ENCODE measurements around the gene SRD5A1. TPM values are rescaled to one million over a fixed set of nuclear protein-coding genes. Genes with fewer than 3 reads are reported as not detected.
A peak's percentile ranks its signal among the peaks of the same experiment; 100 is the strongest.

Gene SRD5A1
- total RNA-seq, 2 experiments from 2014 or later = 5.2 to 5.4 TPM

- intact Hi-C loops (cut with micrococcal nuclease) = no loop called here
- CTCF ChIA-PET = no interaction called here
- Mint-ChIP-seq H3K27me3 (ENCODE audit: low read depth) (peaks cover 24% of the 10 kb centered on the region), H3K9me3 (no peaks in the 10 kb centered on the region), H3K27ac (no peak overlapping the region), H3K36me3 (ENCODE audit: low read depth) (no peaks in the 10 kb centered on the region), H3K4me3 (no peak overlapping the region), H3K4me1 (ENCODE audit: low read depth) (no peaks in the 10 kb centered on the region)
- DNase-seq = no peak
Measured at GRCh38 chr5:6701491-6701890, 68.3 kb downstream of the SRD5A1 start.

GRCh38 chr5:6702633-6703032 lies 69.4 kb downstream of the SRD5A1 start:
- Mint-ChIP-seq H3K27me3 (ENCODE audit: low read depth) (peaks cover 20% of the 10 kb centered on the region), H3K36me3 (ENCODE audit: low read depth) (no peaks in the 10 kb centered on the region), H3K4me3 (no peak overlapping the region), H3K4me1 (ENCODE audit: low read depth) (no peaks in the 10 kb centered on the region), H3K27ac (no peak overlapping the region), H3K9me3 (no peaks in the 10 kb centered on the region)
- intact Hi-C loops (cut with micrococcal nuclease) = no loop called here
- DNase-seq = no peak
- CTCF ChIA-PET = interaction anchor here (0.7 kb wide), 1 partner anchor 32 kb away, joined by 3 read pairs; no protein-coding TSS in a partner anchor

- H3K27ac Mint-ChIP-seq = no peak overlapping the region
- DNase-seq = no peak
- no peaks in the 10 kb centered on the region for H3K4me1 Mint-ChIP-seq (ENCODE audit: low read depth)
- no peak overlapping the region for H3K4me3 Mint-ChIP-seq
- peaks cover 16% of the 10 kb centered on the region for H3K27me3 Mint-ChIP-seq (ENCODE audit: low read depth)
- CTCF ChIA-PET = no interaction called here
- no peaks in the 10 kb centered on the region for H3K9me3 Mint-ChIP-seq
- intact Hi-C loops (cut with micrococcal nuclease) = no loop called here
- no peaks in the 10 kb centered on the region for H3K36me3 Mint-ChIP-seq (ENCODE audit: low read depth)
Measured at GRCh38 chr5:6703806-6704205, 70.6 kb downstream of the SRD5A1 start.

GRCh38 chr5:6704361-6704851 lies 71.2 kb downstream of the SRD5A1 start:
- CTCF ChIA-PET = no interaction called here
- H3K4me1 Mint-ChIP-seq (ENCODE audit: low read depth) = no peaks in the 10 kb centered on the region
- no peak overlapping the region for H3K4me3 Mint-ChIP-seq
- no peaks in the 10 kb centered on the region for H3K36me3 Mint-ChIP-seq (ENCODE audit: low read depth)
- no peaks in the 10 kb centered on the region for H3K9me3 Mint-ChIP-seq
- peaks cover 12% of the 10 kb centered on the region for H3K27me3 Mint-ChIP-seq (ENCODE audit: low read depth)
- intact Hi-C loops (cut with micrococcal nuclease) = no loop called here
- no peak for DNase-seq
- H3K27ac Mint-ChIP-seq = no peak overlapping the region

GRCh38 chr5:6705088-6705487 lies 71.8 kb downstream of the SRD5A1 start:
- Mint-ChIP-seq H3K9me3 (no peaks in the 10 kb centered on the region), H3K36me3 (ENCODE audit: low read depth) (no peaks in the 10 kb centered on the region), H3K27ac (no peak overlapping the region), H3K27me3 (ENCODE audit: low read depth) (peaks cover 7% of the 10 kb centered on the region), H3K4me1 (ENCODE audit: low read depth) (no peaks in the 10 kb centered on the region), H3K4me3 (no peak overlapping the region)
- no peak for DNase-seq
- CTCF ChIA-PET = no interaction called here
- intact Hi-C loops (cut with micrococcal nuclease) = no loop called here

DNA sequence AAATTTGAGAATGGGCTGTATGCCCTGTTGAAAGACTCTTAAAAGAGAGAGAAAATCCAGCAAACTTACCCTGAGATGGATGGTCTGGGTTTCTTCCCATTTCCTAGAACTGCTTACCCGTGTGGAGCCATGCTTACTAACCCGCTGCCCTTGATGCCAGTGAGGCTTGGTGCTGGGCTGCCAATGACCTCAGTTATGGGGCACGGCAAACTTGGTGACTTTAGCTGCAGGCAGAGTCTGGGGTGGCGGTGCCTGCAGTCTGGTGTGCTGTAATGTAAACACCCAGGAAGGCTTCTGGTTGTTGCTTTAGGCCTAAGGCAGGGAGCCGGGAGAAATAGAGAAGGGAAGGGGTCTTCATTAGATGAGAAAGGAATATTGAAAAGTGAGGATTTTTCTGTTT lies 72.7 kb downstream of the SRD5A1 start:
- Mint-ChIP-seq H3K4me1 (ENCODE audit: low read depth) (no peaks in the 10 kb centered on the region), H3K36me3 (ENCODE audit: low read depth) (no peaks in the 10 kb centered on the region), H3K27ac (no peak overlapping the region), H3K9me3 (no peaks in the 10 kb centered on the region), H3K4me3 (no peak overlapping the region), H3K27me3 (ENCODE audit: low read depth) (peaks cover under 1% of the 10 kb centered on the region)
- intact Hi-C loops (cut with micrococcal nuclease) = no loop called here
- no peak for DNase-seq
- CTCF ChIA-PET = no interaction called here

DNA sequence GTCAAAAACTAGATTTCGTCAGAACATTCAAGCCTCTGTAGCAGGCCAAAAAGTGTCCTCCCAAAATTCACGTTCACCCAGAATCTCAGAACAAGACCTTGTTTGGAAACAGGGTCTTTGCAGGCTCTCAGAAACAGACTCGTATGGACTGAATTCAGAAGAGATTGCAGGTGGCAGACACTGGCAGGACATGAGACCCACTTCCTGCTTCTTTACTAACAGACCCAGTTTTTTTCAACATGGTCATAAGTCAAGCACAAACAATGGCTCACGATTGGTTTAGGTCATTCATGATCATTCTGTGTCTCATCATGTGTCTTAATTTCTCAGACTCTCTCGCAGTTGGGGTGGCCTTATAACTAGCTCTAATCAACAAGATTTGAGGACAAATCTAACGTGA lies 74.6 kb downstream of the SRD5A1 start:
- H3K27me3 Mint-ChIP-seq (ENCODE audit: low read depth) = peaks cover 5% of the 10 kb centered on the region
- intact Hi-C loops (cut with micrococcal nuclease) = no loop called here
- CTCF ChIA-PET = no interaction called here
- peaks cover 10% of the 10 kb centered on the region for H3K4me1 Mint-ChIP-seq (ENCODE audit: low read depth)
- no peaks in the 10 kb centered on the region for H3K9me3 Mint-ChIP-seq
- H3K36me3 Mint-ChIP-seq (ENCODE audit: low read depth) = no peaks in the 10 kb centered on the region
- DNase-seq = no peak
- no peak overlapping the region for H3K4me3 Mint-ChIP-seq
- H3K27ac Mint-ChIP-seq = no peak overlapping the region

- Mint-ChIP-seq H3K27me3 (ENCODE audit: low read depth) (peaks cover 5% of the 10 kb centered on the region), H3K4me1 (ENCODE audit: low read depth) (peaks cover 10% of the 10 kb centered on the region), H3K36me3 (ENCODE audit: low read depth) (no peaks in the 10 kb centered on the region), H3K27ac (no peak overlapping the region), H3K4me3 (no peak overlapping the region), H3K9me3 (no peaks in the 10 kb centered on the region)
- DNase-seq = no peak
- intact Hi-C loops (cut with micrococcal nuclease) = no loop called here
- CTCF ChIA-PET = interaction anchor here (0.7 kb wide), 1 partner anchor 112 kb away, joined by 3 read pairs; no protein-coding TSS in a partner anchor
Measured at GRCh38 chr5:6708814-6709213, 75.6 kb downstream of the SRD5A1 start.

DNA sequence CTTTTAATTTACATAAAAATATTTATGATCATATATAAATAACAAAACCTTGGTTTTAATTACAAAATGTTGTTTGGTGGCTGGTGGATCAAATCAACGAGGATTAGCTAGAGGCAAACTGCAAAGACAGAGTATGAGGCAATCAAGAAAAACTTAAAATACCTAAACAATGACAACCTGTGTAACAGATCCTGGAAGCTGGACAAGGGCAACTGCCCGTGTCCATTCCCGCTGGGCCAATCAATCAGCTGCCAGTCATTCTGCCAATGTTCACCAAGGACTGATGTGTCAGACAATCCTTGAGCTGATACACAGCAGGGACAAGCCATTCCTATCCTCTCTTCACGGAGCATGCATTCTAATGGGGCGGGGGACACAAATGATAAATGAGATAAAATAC lies 76.8 kb downstream of the SRD5A1 start:
- Mint-ChIP-seq H3K36me3 (ENCODE audit: low read depth) (peaks cover 2% of the 10 kb centered on the region), H3K27me3 (ENCODE audit: low read depth) (peaks cover 5% of the 10 kb centered on the region), H3K9me3 (no peaks in the 10 kb centered on the region), H3K27ac (no peak overlapping the region), H3K4me1 (ENCODE audit: low read depth) (peaks cover 10% of the 10 kb centered on the region), H3K4me3 (no peak overlapping the region)
- intact Hi-C loops (cut with micrococcal nuclease) = loop anchor here (5.0 to 10.0 kb wide), 2 partner anchors 117 to 1215 kb away; no protein-coding TSS in a partner anchor
- DNase-seq = no peak
- CTCF ChIA-PET = no interaction called here

DNA sequence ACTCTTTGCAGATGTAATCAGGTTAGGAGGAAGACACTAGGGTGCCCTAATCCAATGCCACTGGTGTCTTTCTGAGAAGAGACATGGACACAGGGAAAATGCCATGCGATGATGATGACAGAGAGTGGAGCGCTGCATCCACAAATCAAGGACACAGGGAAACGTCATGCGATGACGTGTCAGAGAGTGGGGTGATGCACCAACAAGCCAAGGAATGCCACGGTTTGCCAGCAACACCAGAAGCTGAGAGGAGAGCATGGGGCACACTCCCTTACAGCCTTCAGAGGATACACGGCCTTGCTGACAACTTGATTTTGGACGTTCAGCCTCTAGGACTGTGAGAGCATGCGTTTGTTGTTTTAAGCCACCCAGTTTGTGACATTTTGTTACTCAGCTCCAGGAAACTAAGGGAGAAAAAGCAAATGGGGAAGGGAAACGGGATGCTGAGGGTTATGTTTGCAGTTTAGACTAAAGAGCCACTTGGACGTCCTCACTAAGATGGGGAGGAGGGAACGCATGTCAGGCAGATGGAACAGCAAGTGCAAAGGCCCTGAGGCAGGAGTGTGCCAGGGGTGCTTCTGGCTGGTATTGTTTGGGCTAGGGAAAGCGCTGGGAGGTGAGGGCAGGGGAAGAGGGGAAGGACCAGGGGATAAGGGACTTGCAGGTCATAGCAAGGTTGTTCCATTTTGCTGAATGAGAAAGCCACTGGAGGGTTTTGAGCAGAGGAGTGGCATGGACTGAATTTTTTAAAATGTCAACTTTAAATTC lies 77.5 kb downstream of the SRD5A1 start:
- Mint-ChIP-seq H3K27me3 (ENCODE audit: low read depth) (peaks cover 5% of the 10 kb centered on the region), H3K27ac (no peak overlapping the region), H3K36me3 (ENCODE audit: low read depth) (peaks cover 4% of the 10 kb centered on the region), H3K9me3 (no peaks in the 10 kb centered on the region), H3K4me1 (ENCODE audit: low read depth) (peaks cover 12% of the 10 kb centered on the region), H3K4me3 (no peak overlapping the region)
- no peak for DNase-seq
- intact Hi-C loops (cut with micrococcal nuclease) = loop anchor here (5.0 to 10.0 kb wide), 2 partner anchors 117 to 1216 kb away; no protein-coding TSS in a partner anchor
- CTCF ChIA-PET = interaction anchor here (0.5 to 0.6 kb wide), 2 partner anchors 25 to 1146 kb away, joined by 3 to 5 read pairs; no protein-coding TSS in a partner anchor

- intact Hi-C loops (cut with micrococcal nuclease) = loop anchor here (2.0 to 10.0 kb wide), 3 partner anchors 116 to 1217 kb away; partner anchors contain the start of genes FASTKD3 and MTRR
- peaks cover 12% of the 10 kb centered on the region for H3K36me3 Mint-ChIP-seq (ENCODE audit: low read depth)
- no peak for DNase-seq
- peaks cover 21% of the 10 kb centered on the region for H3K4me1 Mint-ChIP-seq (ENCODE audit: low read depth)
- no peaks in the 10 kb centered on the region for H3K9me3 Mint-ChIP-seq
- H3K27ac Mint-ChIP-seq = peak overlapping the region; percentile 92
- H3K27me3 Mint-ChIP-seq (ENCODE audit: low read depth) = peaks cover 5% of the 10 kb centered on the region
- peak overlapping the region; percentile 83 for H3K4me3 Mint-ChIP-seq
- CTCF ChIA-PET = interaction anchor here (0.5 to 1.6 kb wide), 4 partner anchors 16 to 1145 kb away, joined by 3 to 5 read pairs (median 4); no protein-coding TSS in a partner anchor
Measured at GRCh38 chr5:6711409-6712141, 78.3 kb downstream of the SRD5A1 start.

DNA sequence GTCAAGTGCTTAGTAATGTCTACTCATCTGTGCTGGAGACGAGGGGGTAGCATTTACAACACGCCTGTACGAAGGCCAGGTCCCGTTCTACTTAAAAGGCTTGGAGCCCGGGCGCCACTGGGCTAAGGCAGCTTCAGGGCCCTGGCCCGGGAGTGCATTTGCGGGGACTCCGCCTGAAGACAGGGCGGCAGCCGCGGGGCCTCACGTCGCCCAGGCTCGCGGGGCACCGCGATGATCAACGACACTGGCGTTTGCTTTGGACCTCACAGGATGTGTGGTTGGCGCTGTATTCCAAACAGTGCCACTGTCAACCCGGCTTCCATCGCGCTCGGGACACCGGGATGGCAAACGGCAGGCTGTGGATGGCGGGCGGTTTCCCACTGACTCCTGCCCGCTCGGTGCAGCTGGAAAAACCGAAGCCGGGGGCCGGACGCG lies 78.9 kb downstream of the SRD5A1 start:
- Mint-ChIP-seq H3K27ac (peak overlapping the region; percentile 92), H3K9me3 (no peaks in the 10 kb centered on the region), H3K4me3 (peak overlapping the region; percentile 83), H3K4me1 (ENCODE audit: low read depth) (peaks cover 26% of the 10 kb centered on the region), H3K36me3 (ENCODE audit: low read depth) (peaks cover 12% of the 10 kb centered on the region), H3K27me3 (ENCODE audit: low read depth) (peaks cover 5% of the 10 kb centered on the region)
- peak; percentile 62 for DNase-seq
- CTCF ChIA-PET = interaction anchor here (0.9 to 1.6 kb wide), 2 partner anchors 16 to 33 kb away, joined by 4 read pairs; no protein-coding TSS in a partner anchor
- intact Hi-C loops (cut with micrococcal nuclease) = loop anchor here (2.0 to 10.0 kb wide), 3 partner anchors 115 to 1217 kb away; partner anchors contain the start of genes FASTKD3 and MTRR
